HG02571 (cell line): ENCODE results near the gene TJP2.
"Not testable (repeated sequence)": the region's sequence is repeated elsewhere in the genome, so short reads cannot be mapped to it uniquely, and the experiment has no call there.

Experiments
- ATAC-seq: cut with Tn5 transposase; IDR thresholded peaks from one replicate; pipeline ENCODE4 v1.9.1; 2021; ENCODE audit warnings: mild to moderate bottlenecking, moderate library complexity; ENCODE audit not compliant: unreplicated experiment

The TJP2 gene

GRCh38 chr9:69157751-69158466 is 16.2 kb upstream of the TJP2 start:
- no peak for ATAC-seq

- no peak for ATAC-seq
Measured at GRCh38 chr9:69158471-69158870, 15.6 kb upstream of the TJP2 start.

GRCh38 chr9:69164573-69164972 is 9.5 kb upstream of the TJP2 start:
- not testable (repeated sequence) for ATAC-seq

GRCh38 chr9:69165581-69165980 is 8.5 kb upstream of the TJP2 start:
- no peak for ATAC-seq

GRCh38 chr9:69168709-69169217 is 5.3 kb upstream of the TJP2 start:
- ATAC-seq, result no peak

GRCh38 chr9:69170231-69170630 is 3.8 kb upstream of the TJP2 start:
- no peak for ATAC-seq

GRCh38 chr9:69171049-69171448 is 3.0 kb upstream of the TJP2 start:
- ATAC-seq, result no peak

- ATAC-seq, result no peak
Measured at GRCh38 chr9:69171517-69171916, 2.6 kb upstream of the TJP2 start.

GRCh38 chr9:69172895-69173294 is 1.2 kb upstream of the TJP2 start:
- no peak for ATAC-seq

- no peak for ATAC-seq
Measured at GRCh38 chr9:69173497-69173890, 583 bp upstream of the TJP2 start.

GRCh38 chr9:69174616-69175463 is 763 bp downstream of the TJP2 start:
- ATAC-seq, result peak; percentile 45

- ATAC-seq, result peak; percentile 11
Measured at GRCh38 chr9:69175486-69175885, 1.4 kb downstream of the TJP2 start.

- no peak for ATAC-seq
Measured at GRCh38 chr9:69176471-69177171, 2.5 kb downstream of the TJP2 start.

GRCh38 chr9:69178583-69179011 is 4.5 kb downstream of the TJP2 start:
- ATAC-seq, result no peak

- ATAC-seq, result no peak
Measured at GRCh38 chr9:69179037-69179436, 5.0 kb downstream of the TJP2 start.

GRCh38 chr9:69180200-69180599 is 6.1 kb downstream of the TJP2 start:
- ATAC-seq, result no peak

- no peak for ATAC-seq
Measured at GRCh38 chr9:69180670-69181069, 6.6 kb downstream of the TJP2 start.

GRCh38 chr9:69181908-69182353 is 7.9 kb downstream of the TJP2 start:
- no peak for ATAC-seq

- ATAC-seq, result no peak
Measured at GRCh38 chr9:69184266-69184665, 10.2 kb downstream of the TJP2 start.

- ATAC-seq, result no peak
Measured at GRCh38 chr9:69186841-69187611, 12.9 kb downstream of the TJP2 start.

GRCh38 chr9:69188975-69189374 is 14.9 kb downstream of the TJP2 start:
- ATAC-seq, result no peak
